Activated gamma-delta T cell treated with Interleukin-2 at 50 U/mL for 16 hours (primary cell): ENCODE results near the gene THAP7.
"Not testable (repeated sequence)": the region's sequence is repeated elsewhere in the genome, so short reads cannot be mapped to it uniquely, and the experiment has no call there.

Experiments used
- DNase-seq: peaks from one replicate; pipeline ENCODE4 v3.0.0-alpha.2; 2020

The THAP7 gene

DNA sequence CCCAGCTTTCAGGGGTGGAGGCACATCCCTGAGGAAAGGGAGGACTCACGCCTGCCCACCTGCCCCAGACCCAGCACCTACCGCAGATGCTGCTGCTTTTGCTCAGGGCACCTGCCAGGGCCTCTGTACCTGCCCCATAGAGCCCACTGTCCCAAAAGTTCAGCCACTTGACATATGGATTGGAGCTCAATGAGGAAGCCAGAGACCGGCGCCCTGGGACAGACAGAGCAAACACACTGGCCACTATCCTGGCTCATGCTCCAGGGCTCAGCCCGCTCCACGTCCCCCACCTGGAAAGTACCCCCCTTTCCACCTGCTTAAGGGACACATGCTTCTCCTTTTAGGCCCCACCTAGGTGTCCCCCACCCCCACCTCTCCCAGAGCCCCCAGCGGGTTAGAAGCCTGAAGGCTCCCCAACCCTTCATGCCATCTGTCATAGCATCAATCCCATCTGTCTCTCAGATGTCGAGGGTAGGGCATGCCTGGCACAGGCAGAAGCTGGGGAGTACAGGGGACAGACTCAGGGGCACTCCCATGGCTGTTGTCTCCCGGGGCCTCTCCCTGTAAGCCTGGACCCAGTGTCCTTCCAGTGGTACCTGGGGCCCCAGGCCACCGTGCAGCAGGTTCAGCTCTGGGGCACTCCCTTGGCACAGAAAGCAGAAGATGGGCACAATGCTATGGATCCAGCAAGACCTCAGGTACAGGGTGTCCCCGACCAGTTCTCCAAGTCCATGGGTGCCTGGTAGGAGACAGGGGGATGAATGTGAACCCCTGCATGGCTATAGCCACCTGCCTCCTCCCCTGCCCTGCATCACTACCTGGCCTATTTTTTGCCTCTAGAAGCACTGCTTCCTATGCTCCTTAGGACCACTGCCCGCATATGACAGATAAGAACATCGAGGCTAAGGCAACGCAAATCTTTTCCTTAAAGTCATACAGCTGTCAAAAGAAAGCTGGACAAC is 10.8 kb upstream of the THAP7 start:
- no peak for DNase-seq

DNA sequence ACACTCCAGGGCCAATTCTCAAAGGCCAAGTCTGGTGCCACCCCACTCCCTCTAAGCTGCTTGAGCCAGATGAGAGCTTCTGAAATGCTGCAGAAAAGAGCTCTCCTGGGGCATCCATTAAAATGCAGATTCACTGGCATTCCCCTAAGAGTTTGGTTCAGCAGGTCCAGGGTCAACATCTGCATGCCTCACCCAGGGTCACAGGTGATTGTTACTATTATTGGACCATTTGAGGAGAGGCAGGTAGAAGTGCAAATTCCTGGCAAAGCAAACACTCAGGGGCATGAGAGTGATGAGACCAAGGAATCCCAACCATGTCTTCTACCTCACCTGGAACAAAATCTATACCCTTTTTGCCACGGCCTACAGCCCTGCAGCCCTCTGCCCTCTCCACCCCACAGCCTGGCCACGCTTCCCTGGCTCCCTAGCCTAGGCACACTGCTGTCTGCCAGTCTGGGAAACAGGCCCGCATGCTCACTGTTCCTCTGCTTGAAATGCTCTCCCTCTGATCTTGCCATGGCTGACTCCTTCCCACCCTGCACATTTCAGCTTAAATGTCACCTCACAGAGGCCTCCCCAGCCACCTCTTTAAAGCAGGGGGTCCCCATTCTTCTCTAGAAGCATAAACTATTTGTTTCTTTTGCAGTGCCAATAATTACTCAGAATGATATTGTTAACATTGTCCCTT is 8.7 kb upstream of the THAP7 start:
- DNase-seq, result no peak

DNA sequence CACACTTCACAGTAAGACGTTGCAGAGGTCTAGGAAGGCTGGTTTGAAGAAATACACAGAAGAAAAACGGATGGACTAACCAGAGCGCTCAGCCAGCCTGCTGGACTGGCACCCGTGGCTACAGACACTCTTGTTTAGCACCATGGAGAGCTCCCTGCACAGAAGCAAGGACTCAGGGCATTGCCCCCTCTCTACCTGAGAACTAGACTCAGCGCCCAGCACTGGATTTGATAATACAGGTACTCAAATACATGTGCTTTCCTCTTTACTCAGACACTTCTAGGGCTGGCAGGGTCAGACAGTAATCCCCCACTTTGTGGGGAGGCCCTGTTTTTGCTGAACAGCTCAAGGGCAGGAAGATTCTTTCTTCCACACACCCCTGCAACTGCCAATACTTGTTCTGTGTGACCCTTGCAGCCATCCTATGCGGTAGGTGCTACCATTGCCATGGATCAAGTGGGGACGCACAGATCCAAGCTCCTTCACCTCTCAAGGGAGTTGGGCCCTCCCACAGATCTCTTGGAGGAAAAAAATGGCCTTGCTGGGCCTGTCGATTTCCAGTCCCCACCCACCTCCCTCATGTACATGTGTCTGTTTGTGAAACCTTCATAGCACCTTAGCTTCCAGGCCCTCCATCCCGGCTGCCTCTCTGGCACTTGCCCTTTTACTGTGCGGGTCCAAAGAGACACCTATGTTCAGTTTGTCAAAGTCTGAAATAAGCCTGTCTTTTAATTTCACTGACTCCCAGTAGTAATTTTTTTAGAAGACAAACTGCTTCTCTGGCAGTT is 7.9 kb upstream of the THAP7 start:
- DNase-seq, result no peak

DNA sequence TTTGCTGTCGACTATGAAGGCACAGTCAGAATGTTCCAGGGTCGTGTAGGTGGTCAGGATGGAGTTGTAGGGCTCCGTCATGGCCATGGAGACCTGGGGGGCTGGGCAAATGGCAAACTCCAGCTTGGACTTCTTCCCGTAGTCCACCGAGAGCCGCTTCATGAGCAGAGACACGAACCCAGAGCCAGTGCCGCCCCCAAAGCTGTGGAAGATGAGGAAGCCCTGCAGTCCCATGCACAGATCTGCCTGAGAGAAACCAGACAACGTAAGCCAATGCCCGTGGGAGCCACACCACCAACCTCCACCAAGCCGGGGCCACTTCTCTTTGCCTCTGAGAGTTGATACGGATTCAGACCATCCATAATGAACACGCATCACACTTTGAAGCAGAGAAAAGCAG is 7.3 kb upstream of the THAP7 start:
- not testable (repeated sequence) for DNase-seq

DNA sequence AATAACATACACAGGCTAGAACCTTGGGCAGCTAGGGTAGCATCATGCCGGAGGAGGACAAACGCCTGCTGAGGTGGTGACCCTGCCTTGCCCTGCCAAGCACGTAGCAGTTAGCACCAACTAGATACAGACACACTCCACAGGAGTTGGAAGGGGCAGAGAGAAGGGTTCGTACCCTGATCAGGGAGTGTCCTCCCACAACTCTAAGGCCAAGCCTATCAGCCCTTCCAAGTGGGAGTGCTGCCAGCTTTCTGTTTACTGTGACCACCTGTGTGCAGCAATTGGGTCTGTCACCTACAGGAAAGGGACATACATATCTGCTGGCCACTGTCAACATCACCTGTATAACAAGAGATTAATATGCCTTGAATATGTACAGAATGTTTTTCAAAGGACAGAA is 1.9 kb upstream of the THAP7 start:
- no peak for DNase-seq

DNA sequence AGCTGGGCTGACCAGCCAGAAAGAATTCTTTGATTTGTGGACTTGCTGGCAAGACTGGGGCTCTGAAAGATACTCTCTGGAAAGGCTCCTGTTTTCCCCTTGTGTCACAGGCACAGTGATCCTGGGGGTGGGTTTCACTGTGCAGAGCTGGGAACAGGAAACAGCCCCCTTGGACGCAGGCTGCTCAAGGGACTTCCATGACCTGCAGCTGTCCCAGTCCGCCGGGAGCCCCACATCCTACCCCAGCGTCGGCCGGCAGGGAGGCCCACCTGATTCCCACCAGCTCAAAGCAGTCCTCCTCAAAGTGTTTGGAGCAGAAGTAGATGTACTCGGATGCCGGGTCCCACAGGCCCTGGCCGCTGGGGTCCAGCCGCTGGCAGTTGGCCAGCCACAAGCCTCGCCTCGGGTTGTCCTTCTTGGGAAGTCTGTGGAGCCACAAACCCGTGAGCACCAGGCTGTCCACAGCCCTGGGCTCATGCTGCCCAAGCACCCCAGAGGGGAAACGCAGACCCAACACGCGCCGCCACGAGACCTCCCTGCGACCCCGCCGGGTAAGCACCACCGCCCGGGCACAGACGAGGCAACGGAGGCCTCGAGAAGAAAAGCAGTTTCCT is 824 bp downstream of the THAP7 start:
- DNase-seq, result no peak

DNA sequence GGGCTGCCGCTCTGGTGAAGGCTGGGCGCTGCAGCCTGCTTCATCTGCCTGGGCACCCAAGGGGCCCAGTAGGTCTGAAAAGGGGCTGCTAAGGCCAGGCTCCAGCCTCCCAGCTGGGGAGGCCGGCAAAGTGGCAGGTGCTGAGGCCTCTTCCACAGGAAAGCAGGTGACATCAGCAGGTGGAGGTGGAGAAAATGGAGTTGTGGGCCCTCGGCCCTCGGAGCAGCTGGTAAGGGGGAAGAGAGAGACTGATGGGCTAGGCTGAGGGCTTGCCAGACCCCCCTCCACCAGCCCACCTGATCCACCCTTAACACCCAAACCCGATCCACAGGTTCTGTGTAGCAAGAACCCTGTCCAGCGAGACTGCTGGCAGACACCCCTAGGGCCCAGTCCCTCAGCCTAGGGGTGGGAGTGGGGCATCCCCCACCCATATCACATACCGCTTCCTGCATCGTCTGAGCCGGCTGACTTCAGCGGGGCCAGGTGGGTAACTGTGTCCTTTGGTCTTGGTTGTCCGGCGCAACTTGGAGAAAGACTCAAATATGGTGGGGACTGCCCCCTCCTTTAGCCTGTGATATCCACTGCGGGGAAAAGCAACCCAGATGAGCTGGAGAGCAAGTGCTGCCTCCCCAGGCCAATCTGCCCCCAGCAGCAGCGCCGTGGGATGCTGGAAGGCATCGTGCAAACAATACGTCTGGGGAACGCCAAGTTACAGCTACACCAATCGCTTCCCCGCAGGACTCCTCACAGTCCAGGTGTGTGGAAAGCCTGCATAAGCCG is 1.5 kb downstream of the THAP7 start:
- no peak for DNase-seq

DNA sequence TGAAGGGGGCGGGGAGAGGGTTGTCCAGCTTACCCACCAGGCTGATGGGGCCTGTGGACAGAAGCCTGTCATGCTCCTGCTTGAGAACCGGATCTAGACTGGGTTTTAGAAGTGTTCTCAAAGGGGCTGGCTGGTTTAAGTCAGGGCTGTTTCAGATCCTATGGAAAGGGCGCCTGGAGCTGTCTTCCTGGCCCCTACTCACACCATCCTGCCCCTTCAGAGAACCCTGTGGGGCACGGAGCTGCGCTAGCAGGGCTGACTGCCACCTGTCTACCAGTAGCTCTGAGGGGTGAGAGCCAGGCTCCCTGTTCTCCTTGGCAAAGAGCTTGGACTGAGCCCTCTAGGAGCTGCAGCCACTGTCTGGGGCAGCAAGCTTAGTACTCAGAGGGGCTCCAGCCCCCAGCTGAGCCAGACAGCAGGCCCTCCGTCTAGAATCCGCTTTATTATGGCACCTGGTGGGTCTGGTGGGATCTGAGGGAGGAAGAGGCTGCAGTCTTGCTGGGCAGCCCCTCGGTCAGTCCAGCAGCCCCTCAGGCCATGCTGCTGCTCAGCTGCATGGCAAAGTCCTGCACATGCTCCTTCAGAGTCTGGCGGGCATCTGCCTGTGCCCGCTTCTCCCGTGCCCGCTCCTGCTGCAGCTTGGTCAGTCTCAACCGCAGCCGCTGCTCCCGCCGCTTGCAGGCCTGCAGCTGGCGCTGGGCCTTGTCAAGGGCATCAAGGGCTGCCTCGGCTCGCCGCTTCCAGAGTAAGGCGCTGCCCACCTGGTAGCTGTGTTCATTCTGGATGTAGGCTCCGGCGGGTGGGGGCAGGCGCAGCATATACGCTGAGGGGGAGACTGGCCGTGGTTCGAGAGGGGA is 2.3 kb downstream of the THAP7 start:
- no peak for DNase-seq

DNA sequence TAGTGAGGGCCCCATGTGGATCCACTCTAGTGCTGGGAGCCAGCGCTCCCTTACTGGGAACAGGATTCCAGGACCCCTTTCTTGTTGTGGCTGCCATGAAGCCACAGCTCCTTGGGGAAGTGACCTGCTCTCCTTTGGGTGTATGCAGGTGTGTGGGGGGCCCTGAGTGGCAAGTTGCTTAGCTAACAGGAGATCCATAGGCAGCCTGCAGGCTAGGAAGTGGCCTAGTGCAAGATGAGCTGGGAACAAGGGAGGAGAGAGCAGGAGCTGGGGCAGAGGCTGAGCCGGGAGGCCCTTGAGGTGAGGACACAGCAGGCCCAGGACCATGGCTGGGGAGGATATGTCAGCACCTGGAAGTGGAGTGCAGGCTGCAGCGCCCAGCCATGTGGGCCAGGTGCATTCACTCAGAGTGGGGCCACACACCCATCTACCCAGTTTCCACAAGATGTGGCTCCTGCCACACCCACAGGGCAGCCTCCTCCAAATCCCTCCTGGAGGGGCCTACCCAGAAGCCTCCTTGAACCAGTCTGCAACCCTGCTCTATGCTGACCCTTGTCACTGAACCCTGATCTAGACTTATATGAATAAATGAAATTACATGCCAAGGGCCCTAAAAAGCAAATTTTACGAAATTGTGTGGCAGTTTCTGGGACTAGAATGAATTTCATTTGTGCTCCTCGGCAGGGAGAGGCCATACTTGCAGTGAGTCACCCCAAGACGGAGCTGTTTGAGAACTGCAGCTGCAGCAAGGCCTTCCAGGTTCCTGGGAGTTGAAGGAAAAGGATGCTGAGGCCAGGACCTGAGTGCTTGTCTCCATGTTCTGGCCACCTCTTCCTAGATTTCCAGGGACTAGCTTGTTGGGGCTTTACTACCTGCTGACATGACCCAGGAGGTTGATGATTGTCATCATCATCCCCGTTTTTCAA is 3.2 kb downstream of the THAP7 start:
- no peak for DNase-seq

DNA sequence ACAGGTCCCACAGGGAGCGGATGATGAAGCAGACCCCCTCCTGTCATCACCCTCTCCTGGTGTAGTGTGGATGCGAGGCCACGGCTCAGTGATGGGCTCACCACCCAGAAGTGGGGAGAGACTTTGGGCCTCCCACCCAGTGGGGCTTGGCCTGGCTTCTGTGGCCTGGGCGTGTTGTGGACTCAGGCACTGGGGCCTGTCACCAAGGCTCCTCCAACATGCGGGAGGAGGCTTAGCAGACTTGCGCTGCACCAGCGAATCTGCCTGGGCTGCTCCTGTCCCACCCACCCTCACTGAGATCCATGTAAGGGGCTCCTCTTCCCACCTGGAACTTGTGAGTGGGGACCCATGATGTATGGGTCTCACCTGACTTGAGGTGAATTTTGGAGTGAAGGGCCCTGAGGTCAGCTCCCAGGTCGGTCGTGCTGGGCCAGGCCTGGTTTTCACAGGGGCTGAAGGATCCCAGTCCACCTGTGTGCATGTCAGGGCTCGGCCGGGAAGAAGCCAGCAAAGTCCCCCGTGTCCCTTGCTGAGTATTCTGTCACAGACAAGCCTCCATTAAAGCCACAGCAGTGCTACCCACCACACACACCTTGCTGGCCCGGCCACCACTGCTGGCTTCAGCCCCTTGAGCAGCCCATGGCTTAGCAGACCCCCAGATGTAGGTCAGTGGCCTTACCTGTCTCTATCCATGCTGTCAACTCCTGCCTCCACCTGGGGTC is 4.2 kb downstream of the THAP7 start:
- DNase-seq, result no peak

DNA sequence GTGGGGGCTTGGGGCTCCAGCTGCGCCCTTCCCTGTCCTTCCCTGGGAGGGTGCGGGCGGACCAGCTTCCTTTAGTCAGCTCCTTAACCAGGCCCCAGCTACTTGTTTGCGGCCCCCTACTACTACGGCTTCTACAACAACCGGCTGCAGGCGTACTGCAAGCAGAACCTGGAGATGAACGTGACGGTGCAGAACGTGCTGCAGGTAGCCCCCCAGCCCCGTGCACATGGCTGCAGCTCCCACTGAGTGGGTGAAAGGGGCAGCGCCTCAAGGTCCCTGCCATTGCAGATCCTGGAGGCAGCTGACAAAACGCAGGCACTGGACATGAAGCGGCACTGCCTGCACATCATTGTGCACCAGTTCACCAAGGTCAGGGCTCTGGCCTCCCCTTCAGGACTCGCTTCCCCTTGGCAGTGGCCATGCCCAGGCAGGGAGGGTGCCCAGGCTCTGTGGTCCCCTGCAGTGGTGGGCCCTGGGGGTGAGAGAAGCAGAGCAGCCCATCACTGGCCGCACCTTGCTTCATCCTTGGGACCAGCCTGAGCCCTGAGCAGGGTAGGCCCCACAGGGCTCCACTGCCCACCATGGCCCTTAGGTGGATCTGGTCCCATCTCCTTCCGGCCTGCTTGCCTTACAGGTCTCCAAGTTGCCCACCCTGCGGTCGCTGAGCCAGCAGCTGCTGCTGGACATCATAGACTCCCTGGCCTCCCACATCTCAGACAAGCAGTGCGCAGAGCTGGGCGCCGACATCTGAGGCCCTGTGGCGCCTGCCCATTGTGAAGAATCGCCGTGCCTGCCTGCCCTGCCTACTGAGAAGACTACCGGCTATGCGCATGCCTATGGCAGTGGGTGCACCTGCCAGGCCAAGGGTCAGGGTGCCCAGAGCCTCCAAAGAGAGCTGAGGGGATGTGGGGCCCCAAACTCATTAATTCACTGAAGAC is 5.1 kb downstream of the THAP7 start:
- no peak for DNase-seq

DNA sequence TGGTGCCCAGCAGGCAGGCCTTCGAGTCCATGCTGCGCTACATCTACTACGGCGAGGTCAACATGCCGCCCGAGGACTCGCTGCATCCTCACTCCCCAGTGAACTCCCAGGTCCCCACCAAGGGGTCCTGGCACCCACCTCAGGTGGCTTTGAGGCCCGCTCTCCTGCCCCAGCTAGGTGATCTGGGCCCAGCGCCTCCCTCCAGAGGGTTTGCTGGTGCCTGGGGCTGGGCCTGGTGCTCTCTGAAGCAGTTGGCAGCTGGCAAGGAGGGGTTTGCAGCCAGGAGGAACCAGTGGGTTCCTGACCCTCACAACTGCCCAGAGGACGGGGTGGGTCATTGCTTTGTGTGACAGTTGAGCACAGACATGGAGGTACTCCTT is 5.9 kb downstream of the THAP7 start:
- DNase-seq, result no peak

DNA sequence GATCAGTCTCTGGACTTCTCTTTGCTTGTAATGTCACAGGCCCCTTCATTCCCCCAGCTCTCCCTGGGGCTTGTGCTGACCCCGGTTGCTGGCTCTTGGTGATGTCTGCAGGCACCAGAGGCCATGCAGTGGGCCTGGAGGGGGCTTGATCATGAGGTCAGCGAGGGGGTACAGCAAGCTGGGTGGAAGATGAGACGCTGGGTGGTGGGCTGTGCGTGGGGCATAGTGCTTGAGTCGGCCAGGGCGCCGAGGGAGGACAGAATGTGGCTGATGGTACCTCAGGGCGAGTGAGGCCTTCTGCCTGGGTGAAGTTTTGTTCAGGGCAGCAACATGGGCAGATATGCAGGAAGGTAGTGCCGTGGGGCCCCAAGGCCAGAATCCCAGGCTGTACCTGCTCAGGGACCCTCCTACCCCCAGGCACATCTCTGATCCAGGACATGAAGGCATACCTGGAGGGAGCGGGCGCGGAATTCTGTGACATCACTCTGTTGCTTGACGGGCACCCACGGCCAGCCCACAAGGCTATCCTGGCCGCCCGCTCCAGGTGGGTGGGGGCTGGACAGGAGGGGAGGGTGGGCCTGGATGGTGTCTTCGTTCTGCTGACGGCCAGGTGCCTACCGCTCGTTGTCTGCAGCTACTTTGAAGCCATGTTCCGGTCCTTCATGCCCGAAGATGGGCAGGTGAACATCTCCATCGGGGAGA is 6.4 kb downstream of the THAP7 start:
- DNase-seq, result no peak

DNA sequence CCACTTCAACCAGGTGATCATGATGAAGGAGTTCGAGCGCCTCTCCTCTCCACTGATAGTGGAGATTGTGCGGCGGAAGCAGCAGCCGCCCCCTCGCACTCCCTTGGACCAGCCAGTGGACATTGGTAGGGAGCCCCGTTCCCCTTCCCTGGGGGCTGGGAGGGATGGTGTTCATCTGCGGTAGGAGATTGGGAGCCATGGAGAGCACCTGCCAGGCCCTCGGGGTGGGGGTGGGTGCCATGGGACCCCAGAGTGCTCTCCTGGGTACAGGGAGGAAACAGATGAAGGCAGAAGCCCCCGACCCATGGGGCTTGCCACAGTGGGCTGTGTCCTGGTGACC is 7.0 kb downstream of the THAP7 start:
- DNase-seq, result no peak

DNA sequence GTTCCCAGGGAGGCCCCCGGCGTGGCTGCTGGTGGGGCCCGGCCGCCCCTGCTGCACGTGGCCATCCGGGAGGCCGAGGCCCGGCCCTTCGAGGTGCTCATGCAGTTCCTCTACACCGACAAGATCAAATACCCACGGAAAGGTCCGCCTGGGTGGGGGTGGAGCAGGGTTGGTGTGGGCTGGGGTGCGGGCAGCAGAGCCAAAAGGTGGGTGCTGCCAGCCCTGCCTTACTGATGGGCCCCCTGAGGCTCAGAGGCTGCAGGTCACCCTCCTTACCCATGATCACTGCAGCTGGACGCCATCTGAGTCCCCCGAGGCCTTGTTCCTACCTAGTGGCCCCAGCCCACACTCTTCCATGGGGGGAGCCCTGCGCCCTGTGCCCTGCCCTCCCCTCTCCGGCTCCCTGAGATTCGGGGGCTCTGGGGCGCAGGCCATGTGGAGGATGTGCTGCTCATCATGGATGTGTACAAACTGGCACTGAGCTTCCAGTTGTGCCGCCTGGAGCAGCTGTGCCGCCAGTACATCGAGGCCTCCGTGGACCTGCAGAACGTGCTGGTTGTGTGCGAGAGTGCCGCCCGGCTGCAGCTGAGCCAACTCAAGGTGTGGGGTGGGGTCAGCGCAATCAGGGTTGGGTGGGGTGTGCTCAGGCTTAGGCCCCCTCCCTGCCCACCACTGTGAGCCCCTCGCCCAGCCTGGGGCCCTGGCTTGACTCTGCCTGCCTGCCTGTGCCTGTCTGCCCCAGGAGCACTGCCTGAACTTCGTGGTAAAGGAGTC is 7.6 kb downstream of the THAP7 start:
- no peak for DNase-seq

DNA sequence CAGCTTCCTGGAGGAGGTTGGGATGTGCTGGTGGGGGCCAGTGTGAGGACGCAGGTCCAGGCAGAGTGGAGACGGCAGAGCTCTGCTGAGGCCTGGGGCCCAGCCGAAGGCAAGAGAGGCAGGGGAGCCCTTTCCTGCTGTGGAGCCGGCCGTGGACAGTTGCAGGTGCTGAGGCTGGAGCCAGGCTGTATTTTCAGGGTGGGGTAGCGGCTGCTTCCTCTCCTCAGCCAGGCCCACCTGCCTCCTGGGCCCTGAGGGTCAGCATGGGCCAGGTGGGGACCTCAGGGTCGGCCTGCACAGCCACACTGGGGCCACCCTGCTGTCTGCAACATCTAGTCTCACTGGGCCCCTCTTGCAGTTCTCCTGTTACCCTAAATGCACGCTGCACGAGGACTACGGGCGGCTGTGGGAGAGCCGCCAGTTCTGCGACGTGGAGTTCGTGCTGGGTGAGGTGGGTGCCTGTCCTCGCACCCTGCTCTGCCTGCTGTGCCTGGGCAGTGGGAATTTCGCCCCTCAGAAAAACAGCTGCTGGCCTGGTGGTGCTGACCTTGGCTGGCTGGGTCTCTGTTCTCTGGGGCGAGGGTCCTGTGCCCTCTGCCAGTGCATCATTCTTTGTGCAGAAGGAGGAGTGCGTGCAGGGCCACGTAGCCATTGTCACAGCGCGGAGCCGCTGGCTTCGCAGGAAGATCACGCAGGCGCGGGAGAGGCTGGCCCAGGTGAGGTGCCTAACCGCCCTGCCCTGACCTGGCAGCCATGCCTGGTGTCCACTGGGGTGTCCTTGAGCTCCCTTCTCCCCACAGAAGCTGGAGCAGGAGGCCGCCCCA is 8.4 kb downstream of the THAP7 start:
- DNase-seq, result no peak
